GM18870 (cell line): ENCODE data around the gene SLC9A8.

Experiments used
- ATAC-seq: cut with Tn5 transposase; IDR thresholded peaks from one replicate; pipeline ENCODE4 v1.9.1; 2021; ENCODE audit warnings: moderate library complexity; ENCODE audit not compliant: unreplicated experiment

Gene SLC9A8

GRCh38 chr20:49786668-49787370, 25.8 kb upstream of the SLC9A8 start:
- no peak for ATAC-seq

GRCh38 chr20:49787371-49788357, 25.0 kb upstream of the SLC9A8 start:
- no peak for ATAC-seq

DNA sequence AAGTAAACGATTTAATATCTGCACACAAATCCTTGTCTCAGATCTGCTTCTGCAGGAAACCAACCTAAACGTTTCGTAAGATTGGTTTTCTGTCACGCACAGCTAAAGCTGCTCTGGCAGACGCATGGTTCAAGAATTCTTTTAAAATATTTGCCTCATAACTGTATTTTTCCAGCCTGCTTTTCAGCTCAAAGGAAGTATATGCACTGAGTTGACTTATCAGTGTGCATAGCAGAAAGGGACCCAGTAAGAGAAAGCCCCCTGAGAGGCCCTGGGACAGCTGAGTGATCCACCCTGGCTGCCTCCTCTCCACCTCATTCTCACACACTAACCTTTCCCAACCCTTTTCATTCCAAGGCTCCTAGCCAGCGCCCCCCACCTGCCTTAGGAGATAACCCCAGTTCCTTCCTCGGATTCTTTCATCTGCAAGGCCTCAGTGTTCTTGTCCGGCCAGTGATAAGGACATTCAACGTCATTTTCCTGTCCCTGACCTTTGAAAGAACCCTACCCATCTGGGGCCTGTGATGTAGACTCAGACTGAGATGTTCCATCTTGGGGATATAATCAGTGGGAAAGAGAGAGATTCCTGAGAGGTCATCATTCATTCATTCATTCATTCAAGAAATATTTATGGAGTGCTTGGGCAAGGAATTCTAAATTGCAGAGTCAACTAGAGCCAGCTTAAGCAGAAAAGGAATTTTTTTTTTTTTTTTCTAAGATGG, 22.4 kb upstream of the SLC9A8 start:
- no peak for ATAC-seq

- no peak for ATAC-seq
These were observed 21.5 kb upstream of the SLC9A8 start for GRCh38 chr20:49791165-49791564.

DNA sequence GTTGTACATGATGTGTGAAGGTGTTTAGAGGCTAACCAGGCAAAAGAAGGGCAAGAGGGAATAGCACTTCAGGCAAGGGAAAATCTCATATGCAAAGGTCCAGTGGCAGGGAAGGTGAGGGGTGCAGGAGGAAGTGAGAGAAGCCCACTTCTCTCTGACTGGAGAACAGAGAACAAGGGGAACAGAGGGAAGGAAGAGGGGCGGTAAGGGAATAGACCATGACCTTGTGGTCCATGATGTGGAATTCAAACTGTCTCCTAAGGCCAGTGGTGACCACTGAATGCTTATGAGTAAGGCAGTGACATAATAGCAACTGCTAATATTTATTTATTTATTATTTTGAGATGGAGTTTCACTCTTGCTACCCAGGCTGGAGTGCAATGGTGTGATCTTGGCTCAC, 20.6 kb upstream of the SLC9A8 start:
- no peak for ATAC-seq

GRCh38 chr20:49792611-49793010, 20.0 kb upstream of the SLC9A8 start:
- no peak for ATAC-seq

- no peak for ATAC-seq
These were observed 18.1 kb upstream of the SLC9A8 start for GRCh38 chr20:49794336-49795134.

DNA sequence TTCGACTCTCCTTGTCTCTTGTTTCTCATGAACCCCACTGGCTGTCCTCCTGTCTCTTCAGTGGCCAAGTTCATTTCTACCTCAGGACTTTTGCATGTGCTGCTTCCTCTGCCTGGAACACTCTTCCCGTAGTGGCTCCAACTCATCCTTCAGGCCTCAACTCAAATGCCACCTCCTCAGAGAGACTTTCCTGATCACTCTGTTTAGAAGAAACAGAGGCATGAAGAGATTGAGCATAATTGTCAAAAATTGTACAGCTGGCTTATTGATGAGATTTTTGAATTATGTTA, 17.5 kb upstream of the SLC9A8 start:
- ATAC-seq = no peak

DNA sequence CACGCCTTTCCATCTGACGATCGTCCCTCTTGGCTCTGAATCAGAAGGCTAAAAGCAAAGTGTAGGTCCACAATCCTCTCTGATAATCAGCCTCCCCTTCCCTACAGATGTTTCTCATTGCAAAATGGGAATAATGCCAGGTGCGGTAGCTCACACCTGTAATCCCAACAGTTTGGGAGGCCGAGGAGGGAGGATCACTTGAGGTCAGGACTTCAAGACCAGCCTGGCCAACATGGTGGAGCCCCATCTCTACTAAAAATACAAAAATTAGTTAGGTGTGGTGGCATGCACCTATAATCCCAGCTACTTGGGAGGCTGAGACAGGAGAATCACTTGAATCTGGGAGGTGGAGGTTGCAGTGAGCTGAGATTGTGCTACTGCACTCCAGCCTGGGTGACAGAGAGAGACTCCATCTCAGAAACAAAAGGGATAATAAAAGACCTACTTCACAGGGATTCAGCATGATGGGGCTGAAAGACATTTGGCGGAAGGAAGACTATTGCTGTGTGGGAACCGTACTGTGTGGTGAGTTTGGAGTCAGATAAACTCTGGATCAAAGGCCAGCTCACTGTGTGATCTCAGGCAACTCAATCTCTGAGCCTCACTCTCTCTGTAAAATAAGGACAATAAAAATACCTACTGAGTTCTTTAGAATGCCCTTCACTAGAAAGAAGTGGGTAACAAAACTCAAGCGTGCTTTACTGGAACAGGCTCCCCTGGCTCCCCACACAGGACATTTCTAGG, 15.9 kb upstream of the SLC9A8 start:
- ATAC-seq = no peak

DNA sequence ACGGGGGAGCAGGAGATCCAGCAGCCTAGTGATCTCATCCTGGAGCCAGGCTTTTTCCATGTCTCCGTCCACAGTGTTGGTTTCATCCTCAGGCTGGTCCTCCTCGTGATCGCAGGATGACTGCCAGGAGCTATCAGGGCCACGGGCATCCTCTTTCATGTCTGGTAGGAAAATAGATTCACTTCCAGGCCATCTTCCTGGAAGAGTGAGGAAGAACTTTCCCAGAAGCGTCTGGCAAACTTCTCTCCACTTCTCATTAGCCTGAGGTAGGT, 15.3 kb upstream of the SLC9A8 start:
- ATAC-seq = no peak

- no peak for ATAC-seq
These were observed 13.9 kb upstream of the SLC9A8 start for GRCh38 chr20:49798718-49799117.

DNA sequence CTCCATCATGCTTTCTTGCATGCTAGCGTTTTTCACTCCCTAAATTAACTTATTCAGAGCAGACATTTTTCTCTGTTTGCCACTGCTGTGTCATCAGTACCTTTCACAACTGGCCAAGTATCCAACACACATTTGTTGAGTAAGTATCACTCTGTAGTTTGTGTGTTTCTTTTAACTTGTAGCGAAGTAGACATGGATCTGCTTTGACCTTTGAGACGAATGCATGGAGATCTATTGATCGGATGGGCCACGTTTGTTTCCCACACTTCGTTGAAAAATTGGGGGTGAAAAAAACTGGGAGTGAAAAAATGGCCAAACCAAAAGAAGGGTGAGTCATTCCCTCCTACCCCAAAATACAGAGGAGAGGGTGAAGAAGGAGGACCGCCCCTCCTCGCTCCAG, 12.9 kb upstream of the SLC9A8 start:
- ATAC-seq = no peak

DNA sequence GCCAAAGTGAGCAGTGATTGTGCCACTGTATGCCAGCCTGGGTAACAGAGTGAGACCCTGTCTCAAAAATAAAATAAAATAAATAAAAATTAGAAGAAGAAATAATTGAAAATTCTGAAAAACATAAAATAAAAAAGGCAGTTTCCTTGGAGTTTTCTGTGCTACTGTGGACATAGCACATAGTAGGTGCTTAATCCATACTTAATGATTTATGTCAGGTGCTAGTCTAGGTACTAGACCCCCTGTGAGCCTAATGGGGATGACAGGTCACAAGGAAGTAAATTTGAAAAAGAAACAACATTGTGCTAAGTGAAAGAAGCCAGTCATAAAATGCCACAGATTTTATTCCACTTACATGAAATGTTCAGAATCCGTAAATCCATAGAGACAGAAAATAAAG, 9.2 kb upstream of the SLC9A8 start:
- no peak for ATAC-seq

DNA sequence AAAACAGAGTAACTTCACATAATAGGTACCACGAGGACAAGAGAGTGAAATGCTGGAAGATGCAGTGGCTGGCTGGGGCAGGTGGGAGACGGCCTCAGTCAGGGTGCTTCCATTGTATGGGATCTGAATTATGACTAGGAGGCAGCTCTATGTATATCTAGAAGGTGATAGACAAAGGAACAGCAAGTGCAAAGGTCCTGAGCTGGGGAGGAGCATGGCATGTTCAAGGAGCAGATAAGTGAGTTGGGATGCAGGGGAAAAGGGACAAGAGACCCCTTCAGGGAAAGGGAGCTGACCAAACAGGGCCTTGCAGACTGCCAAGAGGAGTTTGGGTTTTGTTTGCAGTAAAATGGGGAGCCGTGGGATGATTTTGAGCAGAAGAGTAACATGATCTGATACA, 8.3 kb upstream of the SLC9A8 start:
- no peak for ATAC-seq

DNA sequence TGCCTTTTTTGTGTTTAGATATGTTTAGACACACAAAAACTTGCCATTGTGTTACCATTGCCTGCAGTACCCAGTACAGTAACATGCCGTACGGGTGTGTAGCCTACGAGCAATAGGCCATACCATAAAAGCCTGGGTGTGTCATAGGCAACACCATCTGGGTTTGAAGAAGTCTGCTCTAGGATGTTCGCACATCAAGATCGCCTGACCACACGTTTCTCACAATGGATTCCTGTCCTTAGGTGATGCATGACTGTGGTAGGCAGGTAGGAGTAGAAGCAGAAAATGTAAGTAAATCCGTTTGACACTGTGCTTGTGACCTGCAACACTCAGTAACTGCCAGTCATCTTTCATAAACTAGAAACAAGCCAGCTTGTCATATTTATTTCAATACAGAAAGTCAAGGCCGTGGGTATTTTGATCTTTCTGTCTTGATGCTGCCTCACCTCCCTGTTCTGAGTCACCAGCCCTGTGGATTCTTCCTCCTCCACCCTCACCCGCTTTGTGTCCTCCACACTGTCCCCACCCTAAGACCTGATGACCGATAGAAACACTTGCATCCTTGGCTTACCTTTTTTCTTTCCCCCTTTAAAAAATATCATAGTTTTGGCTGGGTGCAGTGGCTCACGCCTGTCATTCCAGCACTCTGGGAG, 7.3 kb upstream of the SLC9A8 start:
- ATAC-seq = peak; percentile 46

GRCh38 chr20:49808753-49809152, 3.9 kb upstream of the SLC9A8 start:
- ATAC-seq = no peak

DNA sequence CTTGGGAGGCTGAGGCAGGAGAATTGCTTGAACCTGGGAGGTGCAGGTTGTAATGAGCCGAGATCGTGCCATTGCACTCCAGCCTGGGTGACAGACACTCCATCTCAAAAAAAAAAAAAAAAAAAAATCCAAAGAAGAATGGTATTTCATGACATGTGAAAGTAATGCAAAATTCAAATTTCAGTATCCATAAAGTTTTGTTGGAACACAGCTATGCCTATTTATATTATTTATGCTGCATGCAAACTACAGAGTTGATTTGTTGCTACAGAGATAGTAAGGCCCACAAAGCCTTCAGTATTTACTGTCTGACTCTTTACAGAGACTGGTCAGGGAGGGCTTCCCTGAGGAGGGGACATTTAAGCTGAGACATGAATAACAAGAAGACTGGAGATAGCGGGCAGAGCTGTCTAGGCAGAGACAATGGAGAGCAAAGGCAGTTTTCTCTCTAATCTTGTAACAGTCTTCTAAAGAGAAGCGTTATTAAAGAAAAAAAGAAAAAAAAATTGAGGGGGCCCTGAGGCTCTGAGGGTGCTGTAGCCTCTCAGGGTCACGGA, 2.7 kb upstream of the SLC9A8 start:
- ATAC-seq = no peak

DNA sequence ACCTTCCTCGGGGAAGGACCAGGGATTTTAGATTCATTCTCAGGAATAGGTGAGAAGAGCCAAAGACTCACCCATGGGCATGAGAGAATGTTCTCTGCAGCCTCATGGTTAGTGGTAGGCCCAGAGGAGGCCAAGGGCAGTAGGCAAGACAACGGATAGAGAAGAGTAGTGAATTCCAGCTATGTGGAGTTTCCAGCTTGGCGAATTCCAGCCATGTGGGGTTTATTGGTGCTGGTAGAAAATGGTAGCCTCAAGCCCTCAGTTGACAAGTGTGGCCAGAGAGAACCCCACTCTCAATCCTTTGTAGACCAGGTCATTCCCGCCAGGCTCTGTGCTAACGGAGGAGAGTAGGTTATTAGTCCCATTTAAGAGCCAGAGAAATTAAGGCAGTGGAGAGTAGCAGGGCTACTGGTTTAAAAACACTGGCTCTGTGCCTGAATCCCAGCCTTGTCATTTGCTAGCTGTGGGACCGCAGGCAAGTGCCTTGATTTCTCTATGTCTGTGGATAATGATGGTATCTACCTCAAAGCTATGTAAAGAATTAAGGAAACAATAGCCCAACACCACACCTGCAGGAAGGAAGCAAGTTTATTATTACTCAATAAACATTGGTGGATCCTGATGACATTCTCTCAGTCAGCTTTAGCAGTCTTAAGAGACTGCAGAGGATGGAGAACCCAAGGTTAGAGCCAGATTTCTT, 2.0 kb upstream of the SLC9A8 start:
- no peak for ATAC-seq
